Embryonic facial prominence (tissue), 1 donor: ENCODE results near the gene SUCLA2.
"Not testable (repeated sequence)": the region's sequence is repeated elsewhere in the genome, so short reads cannot be mapped to it uniquely, and the experiment has no call there.

Experiments
- DNase-seq: peaks from one replicate; pipeline ENCODE4 v3.0.0-alpha.2; 2016; ENCODE audit errors: extremely low spot score

Gene SUCLA2

DNA sequence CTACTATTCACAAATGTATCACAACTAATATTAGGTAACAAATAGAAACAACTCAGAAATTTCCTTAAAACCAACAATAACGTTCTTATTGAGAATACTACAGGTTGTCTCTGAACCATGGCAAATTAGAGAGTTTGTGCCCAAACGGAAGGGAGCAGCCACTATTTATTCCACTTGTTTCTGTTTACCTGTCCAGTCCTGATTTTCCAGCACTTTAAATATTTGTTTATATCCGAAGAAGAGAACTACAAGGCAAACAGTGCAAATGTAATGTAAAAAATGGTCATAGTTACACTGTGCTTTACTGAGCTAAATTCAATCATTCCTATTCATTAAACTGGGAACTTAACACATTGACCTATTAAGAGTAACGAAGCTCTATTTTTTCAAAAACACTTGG, 9.2 kb downstream of the SUCLA2 start:
- DNase-seq, result no peak

DNA sequence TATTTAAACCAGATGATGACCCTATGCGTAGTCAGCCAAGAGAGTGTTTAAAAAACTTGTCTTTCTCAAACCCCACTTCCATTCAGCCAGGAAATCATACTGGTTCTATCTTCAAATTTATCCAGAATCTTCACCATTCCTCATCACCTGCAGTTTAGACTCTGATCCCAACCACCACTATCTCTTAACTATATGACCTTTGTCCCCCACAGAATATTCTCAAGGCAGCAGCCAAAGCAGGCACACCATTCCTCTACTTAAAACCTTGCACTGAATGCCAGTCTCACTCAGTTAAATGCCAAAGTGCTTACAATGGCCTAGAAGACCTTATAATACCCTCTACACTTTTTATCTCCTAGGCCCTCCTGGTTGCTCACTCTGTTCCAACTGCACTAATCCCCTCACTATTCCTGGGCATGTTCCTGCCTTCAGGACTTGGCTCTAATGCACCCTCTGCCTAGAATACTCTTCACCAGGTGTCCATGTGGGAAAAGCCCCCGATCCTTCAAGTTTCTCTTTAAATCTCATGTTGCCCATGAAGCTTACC, 10.1 kb downstream of the SUCLA2 start:
- no peak for DNase-seq

DNA sequence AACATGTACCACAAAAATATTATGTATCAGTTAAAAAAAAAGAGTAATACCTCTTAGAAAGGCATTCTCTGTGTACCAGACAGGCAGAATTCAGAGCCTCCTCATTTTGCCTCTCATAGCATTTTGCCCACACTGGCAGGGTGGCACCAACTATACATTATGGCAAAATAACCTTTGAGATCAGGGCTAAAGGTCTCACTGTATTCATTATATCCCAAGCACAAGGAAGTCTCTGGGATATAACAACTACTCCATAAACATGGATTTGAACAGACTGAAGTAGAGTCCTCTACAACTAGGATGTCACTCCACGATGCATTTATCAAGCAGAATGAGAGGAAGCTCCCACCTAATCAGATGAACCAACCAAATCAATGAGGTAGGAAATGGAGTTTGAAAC, 10.6 kb downstream of the SUCLA2 start:
- no peak for DNase-seq

DNA sequence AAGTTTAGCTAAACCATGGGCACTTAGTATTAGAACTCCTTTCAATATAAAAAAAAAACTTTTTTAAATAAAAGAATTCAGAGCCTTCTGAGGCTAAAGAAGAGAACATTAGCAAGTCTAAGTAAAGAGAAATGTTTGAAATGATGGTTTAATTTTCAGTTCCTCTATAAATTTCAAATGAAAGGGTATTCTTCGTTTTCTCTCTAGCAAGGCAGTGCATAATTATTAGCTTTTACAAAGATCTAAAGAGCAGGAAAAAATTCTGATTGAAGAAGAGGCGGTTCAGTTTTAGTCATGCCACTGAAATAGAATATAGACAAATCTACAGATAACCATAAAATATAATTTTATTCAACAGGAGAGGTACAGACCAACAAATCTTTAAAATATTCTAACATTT, 18.0 kb downstream of the SUCLA2 start:
- no peak for DNase-seq

DNA sequence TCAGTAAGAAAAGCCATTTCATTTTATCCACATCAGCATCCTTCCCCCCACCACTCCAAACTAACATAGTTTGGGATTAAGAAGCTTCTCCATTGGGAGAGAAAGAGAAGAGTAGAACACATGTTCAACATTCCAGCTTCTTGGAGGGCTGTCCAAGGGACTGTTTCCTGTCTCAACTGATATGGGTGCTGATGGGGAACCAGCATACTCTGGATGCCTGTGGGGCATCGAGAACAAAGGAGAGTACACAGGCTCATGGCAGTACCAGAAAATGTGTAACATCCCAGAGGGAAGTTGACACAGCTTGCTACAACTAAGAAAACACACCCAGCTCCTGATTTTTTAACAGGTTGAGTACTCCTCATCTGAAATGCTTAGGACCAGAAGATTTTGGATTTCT, 24.7 kb downstream of the SUCLA2 start:
- no peak for DNase-seq

DNA sequence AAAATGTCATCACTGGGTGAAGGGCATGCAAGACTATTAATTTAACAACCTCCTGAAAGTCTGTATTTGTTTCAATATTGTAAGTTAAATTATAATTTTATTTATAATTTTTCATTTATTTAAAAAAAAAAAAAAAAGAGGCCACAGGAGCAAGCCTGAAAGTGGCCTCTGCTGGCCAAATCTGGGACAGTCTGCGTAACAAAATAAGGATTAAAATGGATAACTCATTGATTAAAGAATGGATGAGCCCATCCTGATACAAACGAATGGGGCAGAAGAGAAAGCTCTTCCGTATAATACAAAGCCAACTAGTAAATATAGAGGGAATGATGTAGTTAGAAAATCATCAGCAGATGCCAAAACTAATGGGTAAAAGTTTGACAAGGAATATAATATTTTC, 36.2 kb downstream of the SUCLA2 start:
- no peak for DNase-seq

DNA sequence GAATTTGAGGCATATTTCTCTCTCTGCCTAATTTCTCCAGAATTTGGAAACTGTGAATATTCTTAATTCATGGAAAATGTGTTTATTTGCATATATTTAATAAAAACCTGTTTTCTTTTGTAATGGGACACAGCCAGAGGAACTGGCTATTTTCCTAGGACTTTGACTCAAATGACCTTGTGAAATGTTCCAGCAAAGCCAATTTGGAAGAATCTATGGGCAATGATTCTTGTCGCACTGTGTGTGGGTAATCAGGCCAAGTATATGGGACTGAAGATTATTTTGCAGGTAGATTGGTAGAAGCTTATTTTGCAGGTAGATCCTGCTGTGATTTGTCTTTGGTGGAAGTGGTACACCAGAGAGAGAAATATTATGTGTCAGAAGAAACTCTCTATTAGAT, 38.8 kb downstream of the SUCLA2 start:
- no peak for DNase-seq

DNA sequence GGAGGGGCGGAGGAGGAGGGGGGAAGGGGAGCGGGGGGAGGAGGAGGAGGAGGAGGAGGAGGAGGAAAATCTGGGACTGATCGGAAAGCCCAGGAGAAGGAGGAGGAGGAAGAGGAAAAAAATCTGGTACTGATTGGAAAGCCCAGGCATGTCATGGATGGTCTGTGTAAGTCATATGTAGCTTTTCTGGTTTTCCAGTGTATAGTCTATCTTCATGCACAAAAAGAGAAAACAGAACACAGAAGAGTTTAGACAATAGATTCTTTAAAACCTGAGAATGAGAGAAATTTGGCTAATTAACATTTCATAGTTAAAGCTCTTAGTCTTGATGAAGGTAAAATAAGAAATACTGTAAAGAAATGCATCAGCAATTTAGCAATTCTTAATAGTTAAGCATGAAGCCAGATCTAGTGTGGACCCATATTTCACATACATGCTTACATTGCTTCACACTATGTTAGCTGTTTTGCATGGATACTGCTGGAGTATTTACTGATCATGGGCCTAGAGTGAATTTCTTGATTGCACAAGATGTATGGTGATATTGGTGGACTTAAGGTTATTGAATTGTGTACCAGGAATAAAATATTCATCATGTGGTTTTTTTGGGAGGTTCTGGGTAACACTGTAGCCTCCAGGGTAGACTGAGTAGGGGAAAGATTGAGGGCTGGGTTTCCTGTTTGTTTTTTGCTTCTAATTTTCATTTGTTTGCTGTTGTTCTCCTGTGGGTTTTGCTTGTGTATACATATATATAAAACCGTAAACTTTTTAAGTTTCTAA, 41.4 kb downstream of the SUCLA2 start:
- no peak for DNase-seq

DNA sequence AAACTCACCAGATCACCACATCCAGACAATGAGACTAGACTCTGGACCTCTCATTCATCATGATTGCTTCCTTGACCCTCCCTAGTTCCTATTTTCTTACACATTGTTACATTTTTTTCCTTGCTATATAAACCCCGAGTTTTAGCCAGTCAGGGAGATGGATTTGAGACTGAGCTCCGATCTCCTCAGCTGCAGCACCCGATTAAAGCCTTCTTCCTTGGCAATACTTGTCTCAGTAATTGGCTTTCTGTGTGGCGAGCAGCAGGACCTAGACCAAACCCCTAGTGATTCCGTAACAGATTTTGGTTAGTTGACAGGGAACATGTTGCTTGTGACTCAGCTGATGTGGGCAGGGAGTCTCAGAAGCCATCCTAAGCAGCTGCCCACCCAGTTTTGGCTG, 44.0 kb downstream of the SUCLA2 start:
- no peak for DNase-seq

DNA sequence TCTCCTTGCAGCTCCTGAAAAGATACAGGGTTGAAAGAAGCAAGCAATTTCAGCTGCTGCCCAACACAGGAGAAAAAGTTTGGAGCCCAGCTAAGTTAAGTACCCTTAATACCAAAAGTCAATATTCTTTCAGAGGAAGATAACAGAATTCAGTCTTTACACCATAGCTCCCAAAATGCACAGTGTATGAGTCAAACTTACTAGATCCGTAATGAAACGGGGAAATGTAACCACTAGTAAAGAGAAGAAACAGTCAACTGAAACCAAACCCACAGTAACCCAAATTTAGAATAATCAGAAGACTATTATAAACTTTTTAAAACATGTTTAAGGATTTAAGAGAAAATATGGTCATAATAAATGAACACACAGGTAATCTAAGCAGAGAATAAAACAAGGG, 45.2 kb downstream of the SUCLA2 start:
- DNase-seq, result no peak

DNA sequence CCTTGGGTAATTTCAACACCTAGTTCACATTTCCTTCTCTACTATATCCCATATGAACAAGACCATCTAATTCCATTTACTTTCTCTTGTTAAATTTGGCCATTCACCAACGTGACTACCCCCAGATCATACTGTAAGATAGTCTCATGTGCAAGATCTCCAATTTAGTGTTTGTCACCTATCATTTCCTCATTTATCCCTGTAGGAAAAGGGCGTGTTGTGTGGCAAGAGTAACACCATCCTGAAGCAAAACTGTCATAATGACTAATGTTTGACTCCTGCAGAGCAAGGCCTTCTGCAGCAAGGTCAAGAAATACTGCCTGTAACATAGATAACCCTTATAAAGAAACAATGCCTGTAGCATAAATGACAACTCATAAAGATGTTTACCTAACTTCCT, 51.3 kb downstream of the SUCLA2 start:
- no peak for DNase-seq

DNA sequence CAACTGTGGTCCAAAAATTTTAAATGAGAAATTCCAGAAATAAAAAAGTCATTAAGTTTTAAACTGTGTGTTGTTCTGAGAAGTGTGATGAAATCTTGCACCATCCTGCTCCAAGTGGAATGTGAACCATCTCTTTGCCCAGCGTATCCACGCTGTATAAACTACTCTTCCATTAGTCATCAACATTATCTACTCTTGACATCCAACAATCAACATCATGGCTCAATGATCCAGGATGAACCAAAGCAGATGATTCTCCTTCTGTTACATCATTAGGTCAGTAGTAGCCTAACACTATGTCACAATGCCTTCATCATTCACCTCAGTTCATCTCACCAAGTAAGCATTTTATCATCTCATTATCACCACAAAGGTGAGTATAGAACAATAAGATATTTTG, 55.3 kb downstream of the SUCLA2 start:
- DNase-seq, result no peak

DNA sequence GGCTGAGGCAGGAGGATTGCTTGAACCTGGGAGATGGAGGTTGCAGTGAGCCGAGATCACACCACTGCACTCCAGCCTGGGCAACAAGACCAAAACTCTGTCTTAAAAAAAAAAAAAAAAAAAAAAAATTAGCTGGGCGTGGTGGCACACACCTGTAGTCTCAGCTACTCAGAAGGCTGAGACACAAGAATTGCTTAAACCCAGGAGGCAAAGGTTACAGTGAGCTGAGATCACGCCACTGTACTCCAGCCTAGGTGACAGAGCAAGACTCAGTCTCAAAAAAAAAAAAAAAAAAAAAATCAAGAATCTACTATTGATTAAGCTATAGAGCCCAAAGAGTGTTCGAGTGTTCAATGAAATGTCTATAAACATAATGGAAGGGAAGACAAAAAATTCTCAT, 55.9 kb downstream of the SUCLA2 start:
- not testable (repeated sequence) for DNase-seq

DNA sequence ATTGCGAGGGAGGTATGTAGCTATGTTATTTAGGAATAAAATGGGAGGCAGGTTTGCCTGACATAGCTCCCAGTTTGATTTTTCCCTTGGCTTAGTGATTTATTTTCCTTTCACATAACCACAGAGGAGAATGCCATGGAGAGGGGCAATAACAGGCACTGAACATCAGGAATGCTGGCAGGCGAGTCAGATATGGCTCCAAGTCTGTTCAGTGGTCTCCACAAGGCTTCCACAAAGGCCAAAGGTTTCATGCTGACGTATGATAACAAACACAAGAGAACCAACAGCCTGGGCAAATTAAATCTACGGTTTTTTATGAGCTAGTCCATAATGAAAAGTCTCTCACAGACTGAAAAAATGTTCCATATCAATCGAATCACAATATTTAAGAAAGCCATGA, 66.7 kb downstream of the SUCLA2 start:
- no peak for DNase-seq

DNA sequence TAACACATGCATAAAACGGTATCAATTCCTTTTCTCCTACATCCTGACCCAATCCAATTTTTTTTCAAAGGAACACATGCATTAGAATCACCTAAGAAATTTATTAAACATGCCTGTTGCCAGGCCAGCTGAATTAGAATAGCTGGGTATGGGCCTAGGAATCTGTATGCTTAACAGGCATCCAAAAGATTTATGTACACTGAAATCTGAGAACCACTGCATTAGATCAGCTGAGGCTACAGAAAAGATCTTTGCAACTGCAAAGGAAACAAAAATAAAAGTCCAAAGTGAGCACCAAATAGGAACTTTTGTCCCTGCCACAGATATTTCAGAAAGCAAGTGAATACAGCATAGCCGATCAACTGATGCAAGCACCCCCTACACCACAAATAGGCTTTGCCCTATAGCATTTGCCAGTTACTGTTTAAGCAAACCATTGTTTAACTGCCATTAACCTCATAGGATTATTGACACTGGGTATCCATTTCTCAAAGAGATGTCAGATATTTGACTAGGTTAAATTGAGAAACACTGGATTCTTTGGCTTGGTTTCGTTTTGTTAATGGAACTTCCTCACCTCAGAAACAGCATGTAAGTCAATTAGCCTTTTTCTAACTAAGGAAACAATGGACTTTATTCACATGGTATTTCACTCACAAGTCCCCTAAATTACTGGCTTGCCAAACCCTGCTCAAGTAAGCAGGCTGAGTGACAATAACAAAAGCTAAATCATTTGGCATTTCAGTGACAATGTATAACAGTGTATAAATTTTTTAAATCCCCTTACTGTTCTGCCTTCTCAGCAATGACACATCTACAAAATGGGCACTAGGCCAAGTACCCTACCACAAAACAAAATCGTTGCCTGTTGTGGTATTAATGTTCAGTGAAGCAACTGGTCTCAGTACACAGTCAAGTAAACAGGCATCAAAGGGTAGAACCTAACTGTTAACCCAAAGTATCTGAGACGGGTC, 67.8 kb downstream of the SUCLA2 start:
- DNase-seq, result no peak

DNA sequence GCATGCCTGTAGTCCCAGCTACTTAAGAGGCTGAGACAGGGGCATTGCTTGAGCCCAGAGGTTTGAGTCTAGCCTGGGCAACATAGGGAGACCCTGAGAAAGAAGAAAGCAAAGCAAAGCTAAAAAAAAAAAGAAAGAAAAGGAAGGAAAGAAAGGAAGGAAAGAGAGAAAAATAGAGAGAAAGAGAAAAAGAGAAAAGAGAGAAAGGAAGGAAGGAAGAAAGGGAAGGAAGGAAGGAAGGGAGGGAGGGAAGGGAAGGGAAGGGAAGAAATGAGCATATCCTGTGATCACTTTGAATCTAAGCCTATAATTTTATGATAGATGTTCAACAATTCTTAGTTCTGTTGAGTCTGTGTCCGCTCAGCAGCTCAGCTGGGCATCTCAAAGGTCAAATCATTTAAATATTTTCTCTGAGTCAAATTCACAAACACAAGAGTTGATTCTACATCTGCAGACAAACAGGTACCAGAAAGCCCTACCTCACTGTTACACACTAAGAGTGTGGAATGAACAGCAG, 70.4 kb downstream of the SUCLA2 start:
- DNase-seq, result no peak

DNA sequence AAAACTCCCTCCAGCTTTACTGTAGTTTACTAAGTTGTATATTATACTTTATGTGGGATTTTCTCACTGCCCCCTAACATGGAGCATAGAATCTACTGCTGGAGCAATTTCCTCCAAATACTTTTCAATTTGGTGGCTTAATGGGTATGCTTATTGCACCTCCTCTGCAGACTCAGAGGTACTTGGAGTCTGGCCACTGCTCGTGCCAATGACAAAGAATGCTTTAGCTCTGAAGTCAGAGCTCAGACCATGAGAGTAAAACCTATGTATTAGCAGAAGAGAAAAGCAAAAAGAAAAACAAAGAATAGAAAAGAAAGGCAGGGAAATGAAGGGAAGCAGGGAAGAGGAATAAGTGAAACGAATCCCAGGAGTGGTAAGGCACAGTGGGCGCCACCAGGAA, 71.9 kb downstream of the SUCLA2 start:
- no peak for DNase-seq

DNA sequence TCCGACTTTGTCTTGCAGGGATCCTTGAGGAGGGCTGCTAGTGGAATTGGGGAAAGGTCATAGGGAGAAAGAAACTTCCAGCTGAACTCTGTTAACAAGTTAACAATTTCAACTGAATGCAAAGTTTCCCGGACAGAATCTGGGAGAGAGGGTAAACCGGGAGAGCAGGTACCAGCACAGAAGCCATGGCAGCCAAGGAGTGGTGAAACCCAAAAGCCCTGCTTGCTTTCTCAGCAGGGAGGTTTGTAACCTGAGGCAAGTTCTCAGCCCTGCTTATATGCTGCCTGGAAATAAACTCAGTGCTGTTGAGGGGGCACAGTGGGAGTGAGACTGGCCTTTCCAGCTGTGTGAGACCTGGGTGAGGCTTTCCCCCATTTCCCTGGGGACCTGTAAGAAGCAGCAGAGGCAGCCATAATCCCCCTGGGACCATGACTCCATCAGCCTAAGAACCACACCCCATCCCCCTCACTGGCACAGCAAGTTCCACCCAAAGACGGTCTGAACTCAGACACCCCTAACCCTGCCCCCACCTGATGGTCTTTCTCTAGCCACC, 84.0 kb downstream of the SUCLA2 start:
- DNase-seq, result no peak

DNA sequence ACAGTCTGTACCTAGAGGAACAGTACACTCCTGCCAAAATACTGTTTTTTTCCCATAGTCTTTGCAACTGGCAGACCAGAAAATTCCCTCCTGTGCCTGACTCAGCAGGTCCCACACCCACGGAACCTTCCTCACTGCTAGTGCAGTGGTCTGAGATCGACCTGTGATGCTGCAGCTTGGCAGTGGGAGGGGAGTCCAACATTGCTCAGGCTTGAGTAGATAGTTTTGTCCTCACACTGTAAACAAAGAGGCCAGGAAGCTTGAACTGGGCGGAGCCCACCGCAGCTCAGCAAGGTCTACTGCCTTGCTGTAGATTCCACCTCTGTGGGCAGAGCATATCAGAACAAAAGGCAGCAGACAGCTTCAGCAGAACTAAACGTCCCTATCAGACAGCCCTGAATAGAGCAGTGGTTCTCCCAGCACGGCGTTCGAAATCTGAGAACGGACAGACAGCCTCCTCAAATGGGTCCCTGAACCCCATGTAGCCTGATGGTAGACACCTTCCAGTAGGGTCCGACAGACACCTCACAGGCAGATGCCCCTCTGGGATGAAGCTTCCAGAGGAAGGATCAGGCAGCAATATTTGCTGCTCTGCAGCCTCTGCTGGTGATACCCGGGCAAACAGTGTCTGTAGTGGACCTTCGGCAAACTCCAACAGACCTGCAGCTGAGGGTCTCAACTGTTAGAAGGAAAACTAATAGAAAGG, 92.7 kb downstream of the SUCLA2 start:
- no peak for DNase-seq

DNA sequence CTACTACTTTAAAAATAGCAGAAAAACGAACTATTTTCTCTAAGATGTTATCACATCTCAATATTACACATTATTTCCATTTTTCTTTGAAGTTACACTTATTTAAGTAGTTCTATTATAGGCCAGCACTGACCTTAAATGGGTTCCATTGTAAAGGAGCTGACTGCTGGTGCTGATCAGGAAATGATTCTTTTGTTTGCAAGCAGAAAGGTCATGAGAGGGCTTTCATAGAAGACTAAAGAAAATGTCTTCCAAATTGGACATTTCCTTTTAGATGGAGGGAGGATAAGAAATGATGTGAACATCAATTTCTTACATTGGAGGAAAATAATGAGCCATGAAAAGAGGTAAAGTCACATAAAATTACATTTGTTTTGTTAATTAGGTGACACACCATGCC, 96.2 kb downstream of the SUCLA2 start:
- DNase-seq, result no peak

DNA sequence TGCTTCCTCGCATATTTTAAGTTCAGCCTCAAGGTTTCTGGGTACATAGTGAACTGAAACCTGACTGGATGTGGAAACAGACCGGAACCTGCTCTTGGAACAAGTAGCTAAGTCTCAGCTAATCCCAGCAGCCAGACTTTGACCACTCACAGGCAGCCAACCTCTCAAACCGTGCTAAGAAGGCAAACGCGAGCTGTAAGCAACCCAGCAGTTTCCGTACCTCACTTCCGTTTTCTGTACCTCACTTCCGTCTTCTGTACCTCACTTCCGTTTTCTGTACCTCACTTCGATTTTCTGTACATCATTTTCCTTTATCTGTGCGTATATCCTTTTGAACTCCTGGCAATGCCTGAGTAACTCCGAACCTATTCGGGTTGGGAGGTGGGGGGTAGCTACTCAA, 96.8 kb downstream of the SUCLA2 start:
- no peak for DNase-seq

DNA sequence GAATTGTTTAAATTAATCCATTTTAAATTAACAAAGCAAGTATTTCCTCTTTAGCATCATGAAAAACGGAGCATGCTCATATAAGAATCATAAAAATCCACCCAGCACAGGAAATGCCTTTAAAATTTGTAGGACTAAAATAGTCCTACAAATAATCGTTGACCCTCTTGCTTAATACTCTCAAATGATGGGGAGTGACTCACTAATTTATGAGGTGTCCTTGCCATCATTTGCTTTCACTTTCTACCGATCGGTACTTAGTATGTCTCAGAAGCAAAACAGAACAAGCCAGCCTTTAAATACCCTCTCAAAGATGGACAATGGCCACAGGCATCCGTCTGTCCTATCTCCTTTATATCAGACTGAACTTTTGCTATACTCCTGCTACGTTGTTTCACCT, 97.2 kb downstream of the SUCLA2 start:
- DNase-seq, result no peak
